ENCODE results near the gene ATP10B. TPM values are rescaled to one million over a fixed set of nuclear protein-coding genes. Genes with fewer than 3 reads are reported as not detected.

ATP10B gene
- total RNA-seq, 1 experiment from 2014 or later, result not detected

GRCh38 chr5:160514866-160515265 lies 337.1 kb downstream of the ATP10B start:
- Histone ChIP-seq H3K27me3 (ENCODE audit: control insufficient read depth, insufficient read depth, low read length) (no peaks in the 10 kb centered on the region), H3K36me3 (ENCODE audit: control insufficient read depth, insufficient read depth, low read length) (no peaks in the 10 kb centered on the region), H3K9me3 (ENCODE audit: control insufficient read depth, insufficient read depth, low read depth, low read length) (no peaks in the 10 kb centered on the region), H3K4me3 (ENCODE audit: low read depth in 2 of 2, low read length in 2 of 2) (no peak overlapping the region), H3K4me1 (ENCODE audit: control insufficient read depth, insufficient read depth, low read length) (no peaks in the 10 kb centered on the region), H3K27ac (ENCODE audit: low read length) (no peak overlapping the region)
- ATAC-seq (no peak), DNase-seq (ENCODE audit: low read depth, low spot score) (no peak)
- POLR2A ChIA-PET, result no interaction called here
- in situ Hi-C loops (cut with HindIII; ENCODE audit: low pct_unique_long_range_greater_than_20kb, low sequenced_read_pairs) (no loop called here), intact Hi-C loops (cut with micrococcal nuclease; ENCODE audit: unreplicated experiment) (no loop called here)
- CTCF ChIA-PET, result no interaction called here
- BruUV-seq (replicated peaks), result no TSS peak
- TF ChIP-seq SIN3A (IDR thresholded peaks at IDR 0.05; ENCODE audit: borderline replicate concordance, insufficient read depth, low read depth, low read length) (no peak), TCF7L2 (IDR thresholded peaks at IDR 0.05; ENCODE audit: low read depth, low read length) (no peak), POLR2AphosphoS5 (IDR thresholded peaks at IDR 0.05; ENCODE audit: low read depth, low read length) (no peak), REST (IDR thresholded peaks at IDR 0.05; ENCODE audit: insufficient read depth in 1 of 2, low read depth in 2 of 2, low read length in 1 of 2) (no peak)
- TF ChIP-seq, protein P1, sequence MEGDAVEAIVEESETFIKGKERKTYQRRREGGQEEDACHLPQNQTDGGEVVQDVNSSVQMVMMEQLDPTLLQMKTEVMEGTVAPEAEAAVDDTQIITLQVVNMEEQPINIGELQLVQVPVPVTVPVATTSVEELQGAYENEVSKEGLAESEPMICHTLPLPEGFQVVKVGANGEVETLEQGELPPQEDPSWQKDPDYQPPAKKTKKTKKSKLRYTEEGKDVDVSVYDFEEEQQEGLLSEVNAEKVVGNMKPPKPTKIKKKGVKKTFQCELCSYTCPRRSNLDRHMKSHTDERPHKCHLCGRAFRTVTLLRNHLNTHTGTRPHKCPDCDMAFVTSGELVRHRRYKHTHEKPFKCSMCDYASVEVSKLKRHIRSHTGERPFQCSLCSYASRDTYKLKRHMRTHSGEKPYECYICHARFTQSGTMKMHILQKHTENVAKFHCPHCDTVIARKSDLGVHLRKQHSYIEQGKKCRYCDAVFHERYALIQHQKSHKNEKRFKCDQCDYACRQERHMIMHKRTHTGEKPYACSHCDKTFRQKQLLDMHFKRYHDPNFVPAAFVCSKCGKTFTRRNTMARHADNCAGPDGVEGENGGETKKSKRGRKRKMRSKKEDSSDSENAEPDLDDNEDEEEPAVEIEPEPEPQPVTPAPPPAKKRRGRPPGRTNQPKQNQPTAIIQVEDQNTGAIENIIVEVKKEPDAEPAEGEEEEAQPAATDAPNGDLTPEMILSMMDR (IDR thresholded peaks at IDR 0.05), result no peak

DNA sequence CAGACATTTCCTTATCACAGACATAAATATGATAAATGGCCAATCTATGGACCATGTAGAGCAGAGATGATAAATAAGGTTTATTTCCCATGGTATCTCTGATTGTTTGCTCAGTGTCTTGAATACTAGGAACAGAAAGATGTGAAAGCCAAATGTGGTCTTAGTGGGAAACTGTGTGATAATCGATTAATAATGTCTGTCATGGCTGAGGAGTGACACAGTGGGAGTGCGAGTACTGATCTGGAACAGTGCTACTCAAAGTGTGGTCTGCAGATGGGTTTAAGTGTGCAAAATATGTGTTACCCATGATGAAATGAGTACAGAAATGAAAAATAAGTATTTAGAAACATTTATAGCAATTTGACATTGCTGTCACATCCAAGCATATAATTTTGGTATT lies 337.8 kb downstream of the ATP10B start:
- peaks cover under 1% of the 10 kb centered on the region; the same call in 1 of the 2 replicates for H3K4me1 ChIP-seq (ENCODE audit: control insufficient read depth, insufficient read depth, low read length)
- H3K4me3 ChIP-seq (ENCODE audit: low read depth in 2 of 2, low read length in 2 of 2), result no peak overlapping the region
- no TSS peak for BruUV-seq (replicated peaks)
- ChIA-PET POLR2A (no interaction called here), CTCF (no interaction called here)
- ATAC-seq (no peak), DNase-seq (ENCODE audit: low read depth, low spot score) (no peak)
- H3K27ac ChIP-seq (ENCODE audit: low read length), result no peak overlapping the region
- in situ Hi-C loops (cut with HindIII; ENCODE audit: low pct_unique_long_range_greater_than_20kb, low sequenced_read_pairs) (no loop called here), intact Hi-C loops (cut with micrococcal nuclease; ENCODE audit: unreplicated experiment) (no loop called here)
- no peaks in the 10 kb centered on the region for H3K27me3 ChIP-seq (ENCODE audit: control insufficient read depth, insufficient read depth, low read length)
- no peaks in the 10 kb centered on the region for H3K9me3 ChIP-seq (ENCODE audit: control insufficient read depth, insufficient read depth, low read depth, low read length)
- TF ChIP-seq TCF7L2 (IDR thresholded peaks at IDR 0.05; ENCODE audit: low read depth, low read length) (no peak), POLR2AphosphoS5 (IDR thresholded peaks at IDR 0.05; ENCODE audit: low read depth, low read length) (no peak), SIN3A (IDR thresholded peaks at IDR 0.05; ENCODE audit: borderline replicate concordance, insufficient read depth, low read depth, low read length) (no peak), REST (IDR thresholded peaks at IDR 0.05; ENCODE audit: insufficient read depth in 1 of 2, low read depth in 2 of 2, low read length in 1 of 2) (no peak)
- TF ChIP-seq, protein P1 (IDR thresholded peaks at IDR 0.05), result no peak
- no peaks in the 10 kb centered on the region for H3K36me3 ChIP-seq (ENCODE audit: control insufficient read depth, insufficient read depth, low read length)
